CD14-positive monocyte (primary cell): Measurements from ENCODE around the gene RARRES2. TPM values are rescaled to one million over a fixed set of nuclear protein-coding genes. Genes with fewer than 3 reads are reported as not detected.

ENCODE experiments used
- DNase-seq, 3 donors: peaks; one replicate each; pipeline ENCODE4 v3.0.0-alpha.2; 2011 to 2022
- H2AFZ ChIP-seq: 2 replicates; pipeline ENCODE4 v1.6.0; 2012; ENCODE audit warnings: mild to moderate bottlenecking, low read depth, low read length, inconsistent platforms; ENCODE audit not compliant: insufficient read depth, poor library complexity, severe bottlenecking
- H3K27ac ChIP-seq, 2 donors: 1 replicate in 1 of 2; 2 replicates in 1 of 2; pipeline ENCODE4 v1.5.1; 2012 to 2013; ENCODE audit warnings: low read length in 2 of 2, control low read depth in 1 of 2, inconsistent platforms in 1 of 2, low read depth in 1 of 2, mild to moderate bottlenecking in 1 of 2
- H3K27me3 ChIP-seq, 2 donors: one replicate each; pipeline versions ENCODE4 v1.6.0 to v1.6.1; 2011 to 2013; ENCODE audit warnings: low read length in 2 of 2; ENCODE audit not compliant: control insufficient read depth in 2 of 2, insufficient read depth in 2 of 2
- H3K36me3 ChIP-seq, 2 donors: replicated peaks in 1 of 2; 1 replicate in 1 of 2; 2 replicates in 1 of 2; pipeline versions ENCODE4 v1.5.1 to v1.6.1; 2012 to 2013; ENCODE audit warnings: low read length in 2 of 2, control low read depth in 1 of 2, inconsistent platforms in 1 of 2, mild to moderate bottlenecking in 1 of 2; ENCODE audit not compliant: insufficient read depth in 2 of 2, control insufficient read depth in 1 of 2
- H3K4me1 ChIP-seq, 2 donors: 1 replicate in 1 of 2; 2 replicates in 1 of 2; pipeline versions ENCODE4 v1.5.1 to v1.6.1; 2012 to 2013; ENCODE audit warnings: low read length in 2 of 2, control low read depth in 1 of 2, inconsistent platforms in 1 of 2, mild to moderate bottlenecking in 1 of 2, moderate library complexity in 1 of 2; ENCODE audit not compliant: insufficient read depth in 2 of 2, control insufficient read depth in 1 of 2
- H3K4me2 ChIP-seq: replicated peaks from 2 replicates; pipeline ENCODE3; 2012; ENCODE audit warnings: low read length, moderate library complexity, mild to moderate bottlenecking; ENCODE audit not compliant: poor library complexity, severe bottlenecking; ENCODE audit errors: extremely low read depth
- H3K4me3 ChIP-seq, 3 experiments: fragments of 200-600 bp in 1 of 3; sonication (generic) in 1 of 3; replicated peaks in 1 of 3; 1 replicate in 2 of 3; 2 replicates in 1 of 3; pipeline ENCODE4 v1.5.1; 2011 to 2013; ENCODE audit warnings: low read length in 3 of 3, mild to moderate bottlenecking in 3 of 3, control low read depth in 2 of 3, low read depth in 2 of 3, inconsistent platforms in 1 of 3, moderate library complexity in 1 of 3
- H3K79me2 ChIP-seq: 2 replicates; pipeline ENCODE4 v1.6.0; 2012; ENCODE audit warnings: mild to moderate bottlenecking, control low read depth, inconsistent platforms, low read length, moderate library complexity; ENCODE audit not compliant: insufficient read depth
- H3K9ac ChIP-seq: 2 replicates; pipeline ENCODE4 v1.6.0; 2017; ENCODE audit warnings: low read length, mild to moderate bottlenecking; ENCODE audit not compliant: insufficient read depth, poor library complexity, severe bottlenecking
- H3K9me3 ChIP-seq, 2 donors: replicated peaks in 1 of 2; 1 replicate in 1 of 2; 2 replicates in 1 of 2; pipeline versions ENCODE4 v1.5.1 to v1.6.1; 2012 to 2013; ENCODE audit warnings: low read length in 2 of 2, control low read depth in 1 of 2; ENCODE audit not compliant: control insufficient read depth in 1 of 2, insufficient read depth in 1 of 2
- H4K20me1 ChIP-seq: 2 replicates; pipeline ENCODE4 v1.6.0; 2012; ENCODE audit warnings: mild to moderate bottlenecking, low read length, control low read depth, moderate library complexity; ENCODE audit not compliant: insufficient read depth
- H3K27ac Mint-ChIP-seq, 7 donors: one replicate each; pipeline ENCODE4 v1.8.0; 2020; ENCODE audit warnings: mild to moderate bottlenecking in 7 of 7, mixed read lengths in 7 of 7, moderate library complexity in 6 of 7, inconsistent platforms in 2 of 7
- H3K27me3 Mint-ChIP-seq, 3 donors: one replicate each; pipeline ENCODE4 v1.8.0; 2021 to 2022; ENCODE audit warnings: low read depth in 3 of 3, mild to moderate bottlenecking in 3 of 3, mixed read lengths in 3 of 3, moderate library complexity in 3 of 3, inconsistent platforms in 1 of 3
- H3K36me3 Mint-ChIP-seq, 2 donors: one replicate each; pipeline ENCODE4 v1.8.0; 2020; ENCODE audit warnings: mixed read lengths in 2 of 2, inconsistent platforms in 1 of 2, mild to moderate bottlenecking in 1 of 2
- H3K4me1 Mint-ChIP-seq: one replicate; pipeline ENCODE4 v1.8.0; 2020; ENCODE audit warnings: mild to moderate bottlenecking, mixed read lengths
- H3K4me3 Mint-ChIP-seq, 2 donors: one replicate each; pipeline ENCODE4 v1.8.0; 2020; ENCODE audit warnings: mild to moderate bottlenecking in 2 of 2, mixed read lengths in 2 of 2, moderate library complexity in 1 of 2
- H3K9me3 Mint-ChIP-seq, 7 donors: one replicate each; pipeline ENCODE4 v1.8.0; 2020 to 2022; ENCODE audit warnings: mixed read lengths in 7 of 7, mild to moderate bottlenecking in 6 of 7, moderate library complexity in 6 of 7, inconsistent platforms in 2 of 7
- CTCF ChIP-seq: fragments of 200-600 bp; IDR thresholded peaks from one replicate; pipeline ENCODE4 v1.8.0; 2022; ENCODE audit warnings: antibody characterized with exemption, mild to moderate bottlenecking
- WGBS: methylation state at CpG from one replicate; pipeline ENCODE4 v1.1.5; 2013; ENCODE audit warnings: missing lambda C conversion rate; ENCODE audit not compliant: insufficient coverage; 5-methylcytosine and 5-hydroxymethylcytosine counted together
- intact Hi-C, 2 donors: fragments of 100-400 bp; cut with micrococcal nuclease; formaldehyde crosslinking; loops; one replicate each; pipeline versions ENCODE4 v1.15.0 to v1.15.1; 2023
- polyA plus RNA-seq, 3 donors: library from polyadenylated mRNA; depleted of rRNA in 1 of 3; unstranded in 2 of 3; stranded (reverse) in 1 of 3; fragments of 300-500 nt in 2 of 3; fragments of >200 nt in 1 of 3; fragmentation: Illumina TruSeq in 2 of 3; gene quantifications; 1 replicate in 2 of 3; 2 replicates in 1 of 3; pipeline ENCODE4 v1.2.3, GENCODE V29; 2012 to 2021

Gene RARRES2
- polyA plus RNA-seq, 3 donors: not detected

GRCh38 chr7:150351587-150352194 lies 10.3 kb upstream of the RARRES2 start:
- Histone ChIP-seq H3K4me2 (no peak overlapping the region), H3K79me2 (no peaks in the 10 kb centered on the region), H3K36me3 (no peaks in the 10 kb centered on the region), H3K27ac (no peak overlapping the region), H4K20me1 (no peaks in the 10 kb centered on the region), H3K9ac (no peak overlapping the region), H3K27me3 (no peaks in the 10 kb centered on the region), H3K4me1 (no peaks in the 10 kb centered on the region), H3K9me3 (no peaks in the 10 kb centered on the region), H3K4me3 (no peak overlapping the region), H2AFZ (no peak overlapping the region)
- no peak for TF ChIP-seq CTCF
- Mint-ChIP-seq H3K9me3 (peaks cover 0 to 4% (median 0%) of the 10 kb centered on the region in 7 donors), H3K27ac (no peak overlapping the region), H3K27me3 (peaks cover 0 to 1% (median 1%) of the 10 kb centered on the region in 3 donors), H3K36me3 (no peaks in the 10 kb centered on the region), H3K4me3 (no peak overlapping the region), H3K4me1 (peaks cover 8% of the 10 kb centered on the region)
- intact Hi-C loops: loop anchor here in 1 of 2 donors (5.0 kb wide), 1 partner anchor 36 kb away; no protein-coding TSS in a partner anchor
- DNase-seq: no peak
- WGBS: 60% methylated on average over 1 of the region's 8 CpGs

- Mint-ChIP-seq H3K4me3 (no peak overlapping the region), H3K27ac (no peak overlapping the region), H3K9me3 (peaks cover 0 to 26% (median 15%) of the 10 kb centered on the region in 7 donors), H3K4me1 (peaks cover 2% of the 10 kb centered on the region), H3K27me3 (peaks cover 17 to 29% (median 21%) of the 10 kb centered on the region in 3 donors), H3K36me3 (no peaks in the 10 kb centered on the region)
- Histone ChIP-seq H3K9ac (no peak overlapping the region), H3K4me3 (no peak overlapping the region), H3K9me3 (peaks cover 10 to 22% of the 10 kb centered on the region in 2 donors), H3K27me3 (peaks cover 13 to 15% of the 10 kb centered on the region in 2 donors), H3K27ac (no peak overlapping the region), H2AFZ (no peak overlapping the region), H3K4me2 (no peak overlapping the region), H4K20me1 (no peaks in the 10 kb centered on the region), H3K4me1 (no peaks in the 10 kb centered on the region), H3K79me2 (no peaks in the 10 kb centered on the region), H3K36me3 (no peaks in the 10 kb centered on the region)
- intact Hi-C loops: loop anchor here in 1 of 2 donors (10.0 kb wide), 1 partner anchor 48 kb away; no protein-coding TSS in a partner anchor
- DNase-seq: no peak
- WGBS: 94% methylated on average over 2 of the region's 5 CpGs
- TF ChIP-seq CTCF: no peak
These were observed 5.5 kb upstream of the RARRES2 start for GRCh38 chr7:150346922-150347321.
